GM21367 (cell line): ENCODE data around the gene REX1BD.
"Not testable (repeated sequence)": the region's sequence is repeated elsewhere in the genome, so short reads cannot be mapped to it uniquely, and the experiment has no call there.

Source experiments
- ATAC-seq: cut with Tn5 transposase; IDR thresholded peaks from one replicate; pipeline ENCODE4 v1.9.1; 2021; ENCODE audit not compliant: unreplicated experiment

The REX1BD gene

GRCh38 chr19:18588611-18589379 is at the start of gene REX1BD:
Gene REX1BD (plus strand): TSS chr19:18588798. CDS start chr19:18588802, 4 bp downstream.
- peak; percentile 52 for ATAC-seq

- ATAC-seq, result no peak
Measured at GRCh38 chr19:18539372-18539771, 49.2 kb upstream of the REX1BD start.

- ATAC-seq, result not testable (repeated sequence)
Measured at GRCh38 chr19:18540200-18540599, 48.4 kb upstream of the REX1BD start.

GRCh38 chr19:18541258-18541991 is 47.2 kb upstream of the REX1BD start:
- ATAC-seq, result no peak

GRCh38 chr19:18541992-18542940 is 46.3 kb upstream of the REX1BD start:
- ATAC-seq, result no peak

GRCh38 chr19:18542941-18543813 is 45.4 kb upstream of the REX1BD start, which contains the start of gene FKBP8:
Gene FKBP8 (minus strand): TSS chr19:18543573. CDS start chr19:18541970, 1,603 bp downstream.
- ATAC-seq, result peak; percentile 79

GRCh38 chr19:18543814-18544475 is 44.7 kb upstream of the REX1BD start:
- ATAC-seq, result peak; percentile 35

- ATAC-seq, result no peak
Measured at GRCh38 chr19:18551631-18552030, 37.0 kb upstream of the REX1BD start.

GRCh38 chr19:18557411-18558201 is 31.0 kb upstream of the REX1BD start, which contains the start of gene KXD1:
Gene KXD1 (plus strand): TSS chr19:18557870. CDS start chr19:18562057, 4,187 bp downstream.
- ATAC-seq, result peak; percentile 85

- ATAC-seq, result no peak
Measured at GRCh38 chr19:18558202-18558555, 30.4 kb upstream of the REX1BD start.

- ATAC-seq, result no peak
Measured at GRCh38 chr19:18558604-18559003, 30.0 kb upstream of the REX1BD start.

- no peak for ATAC-seq
Measured at GRCh38 chr19:18559685-18560084, 28.9 kb upstream of the REX1BD start.

- no peak for ATAC-seq
Measured at GRCh38 chr19:18562086-18562485, 26.5 kb upstream of the REX1BD start.

- no peak for ATAC-seq
Measured at GRCh38 chr19:18566953-18567352, 21.6 kb upstream of the REX1BD start.

- no peak for ATAC-seq
Measured at GRCh38 chr19:18568367-18568766, 20.2 kb upstream of the REX1BD start.

GRCh38 chr19:18571564-18572344 is 16.8 kb upstream of the REX1BD start, which contains the start of gene UBA52:
Gene UBA52 (plus strand): TSS chr19:18571857. CDS start chr19:18573301, 1,444 bp downstream.
- peak; percentile 80 for ATAC-seq

- no peak for ATAC-seq
Measured at GRCh38 chr19:18574691-18575291, 13.8 kb upstream of the REX1BD start.
